ENCODE results near the gene GPATCH1. TPM values are rescaled to one million over a fixed set of nuclear protein-coding genes. Genes with fewer than 3 reads are reported as not detected.

Gene GPATCH1
- total and polyA plus RNA-seq, 9 of the 15 experiments (the other 6 are each of a cell fraction or from before 2014, with no cell fraction given): 3.7 to 9.7 (median 7.7) TPM

DNA sequence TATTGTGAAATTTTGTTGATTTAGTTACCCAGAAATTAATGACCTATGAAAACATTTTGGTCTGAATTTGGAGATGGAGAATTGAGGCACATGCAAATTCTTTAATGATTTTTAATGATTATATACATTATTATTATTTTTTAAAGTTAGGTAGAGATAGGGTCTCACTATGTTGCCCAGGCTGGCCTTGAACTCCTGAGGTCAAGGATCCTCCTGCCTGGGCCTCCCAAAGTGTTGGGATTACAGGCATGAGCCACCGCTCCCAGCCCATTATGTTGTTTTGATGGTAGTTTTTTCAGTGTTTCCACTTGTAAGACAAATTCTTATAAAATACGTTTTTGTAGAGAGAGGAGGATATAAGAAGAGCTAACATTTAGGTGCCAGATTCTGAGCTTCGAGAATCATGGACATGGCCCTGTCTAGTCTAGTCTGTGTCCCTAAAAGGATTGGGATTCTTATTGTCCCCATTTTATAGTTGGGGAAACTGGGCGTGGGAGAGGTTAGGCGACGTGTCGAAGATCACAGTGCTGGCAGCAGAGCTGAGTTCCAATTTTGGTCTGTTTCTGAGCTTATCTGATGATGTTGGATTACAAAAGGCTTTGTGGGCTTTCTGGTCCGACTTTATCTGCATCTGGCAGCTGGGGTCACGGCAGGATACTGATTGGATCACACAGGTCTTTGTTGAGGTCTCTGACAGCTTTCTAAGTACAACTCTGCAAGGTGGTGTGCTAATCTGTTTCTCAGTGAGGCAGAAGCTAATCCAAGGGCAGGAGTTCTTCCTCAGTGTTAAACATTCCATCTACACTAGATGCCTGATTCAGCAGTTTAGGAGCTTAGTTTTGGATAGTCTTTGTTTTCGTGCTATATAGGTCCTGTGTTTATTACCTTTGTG is 43.5 kb downstream of the GPATCH1 start (continued):
- TF ChIP-seq, protein P1, sequence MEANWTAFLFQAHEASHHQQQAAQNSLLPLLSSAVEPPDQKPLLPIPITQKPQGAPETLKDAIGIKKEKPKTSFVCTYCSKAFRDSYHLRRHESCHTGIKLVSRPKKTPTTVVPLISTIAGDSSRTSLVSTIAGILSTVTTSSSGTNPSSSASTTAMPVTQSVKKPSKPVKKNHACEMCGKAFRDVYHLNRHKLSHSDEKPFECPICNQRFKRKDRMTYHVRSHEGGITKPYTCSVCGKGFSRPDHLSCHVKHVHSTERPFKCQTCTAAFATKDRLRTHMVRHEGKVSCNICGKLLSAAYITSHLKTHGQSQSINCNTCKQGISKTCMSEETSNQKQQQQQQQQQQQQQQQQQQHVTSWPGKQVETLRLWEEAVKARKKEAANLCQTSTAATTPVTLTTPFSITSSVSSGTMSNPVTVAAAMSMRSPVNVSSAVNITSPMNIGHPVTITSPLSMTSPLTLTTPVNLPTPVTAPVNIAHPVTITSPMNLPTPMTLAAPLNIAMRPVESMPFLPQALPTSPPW (CRISPR knock-in tag; IDR thresholded peaks at IDR 0.05): no peak; the same call in 1 of the 2 replicates
- no peak for TF ChIP-seq U2AF1 (optimal IDR thresholded peaks at IDR 0.05; ENCODE audit: low read depth, low read length)
- TF ChIP-seq NFRKB (IDR thresholded peaks at IDR 0.05; ENCODE audit: low read depth): no peak; the same call in 1 of the 2 replicates
- no peak for TF ChIP-seq SMAD1 (IDR thresholded peaks at IDR 0.05; ENCODE audit: low read depth, low read length, partially characterized antibody)
- TF ChIP-seq TEAD2 (tag; IDR thresholded peaks at IDR 0.05): no peak
- TF ChIP-seq MCM5 (IDR thresholded peaks at IDR 0.05; ENCODE audit: low read depth): no peak
- no peak for TF ChIP-seq NR2F6 (CRISPR knock-in tag; IDR thresholded peaks at IDR 0.05)
- TF ChIP-seq, protein P2, sequence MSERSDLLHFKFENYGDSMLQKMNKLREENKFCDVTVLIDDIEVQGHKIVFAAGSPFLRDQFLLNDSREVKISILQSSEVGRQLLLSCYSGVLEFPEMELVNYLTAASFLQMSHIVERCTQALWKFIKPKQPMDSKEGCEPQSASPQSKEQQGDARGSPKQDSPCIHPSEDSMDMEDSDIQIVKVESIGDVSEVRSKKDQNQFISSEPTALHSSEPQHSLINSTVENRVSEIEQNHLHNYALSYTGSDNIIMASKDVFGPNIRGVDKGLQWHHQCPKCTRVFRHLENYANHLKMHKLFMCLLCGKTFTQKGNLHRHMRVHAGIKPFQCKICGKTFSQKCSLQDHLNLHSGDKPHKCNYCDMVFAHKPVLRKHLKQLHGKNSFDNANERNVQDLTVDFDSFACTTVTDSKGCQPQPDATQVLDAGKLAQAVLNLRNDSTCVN (CRISPR knock-in tag; IDR thresholded peaks at IDR 0.05): no peak
- TF ChIP-seq HDAC8 (tag; IDR thresholded peaks at IDR 0.05): no peak
- no peak for TF ChIP-seq DACH1 (IDR thresholded peaks at IDR 0.05; ENCODE audit: partially characterized antibody)
- TF ChIP-seq KAT2B (IDR thresholded peaks at IDR 0.05; ENCODE audit: low read depth, low read length): no peak
- TF ChIP-seq, protein P3, sequence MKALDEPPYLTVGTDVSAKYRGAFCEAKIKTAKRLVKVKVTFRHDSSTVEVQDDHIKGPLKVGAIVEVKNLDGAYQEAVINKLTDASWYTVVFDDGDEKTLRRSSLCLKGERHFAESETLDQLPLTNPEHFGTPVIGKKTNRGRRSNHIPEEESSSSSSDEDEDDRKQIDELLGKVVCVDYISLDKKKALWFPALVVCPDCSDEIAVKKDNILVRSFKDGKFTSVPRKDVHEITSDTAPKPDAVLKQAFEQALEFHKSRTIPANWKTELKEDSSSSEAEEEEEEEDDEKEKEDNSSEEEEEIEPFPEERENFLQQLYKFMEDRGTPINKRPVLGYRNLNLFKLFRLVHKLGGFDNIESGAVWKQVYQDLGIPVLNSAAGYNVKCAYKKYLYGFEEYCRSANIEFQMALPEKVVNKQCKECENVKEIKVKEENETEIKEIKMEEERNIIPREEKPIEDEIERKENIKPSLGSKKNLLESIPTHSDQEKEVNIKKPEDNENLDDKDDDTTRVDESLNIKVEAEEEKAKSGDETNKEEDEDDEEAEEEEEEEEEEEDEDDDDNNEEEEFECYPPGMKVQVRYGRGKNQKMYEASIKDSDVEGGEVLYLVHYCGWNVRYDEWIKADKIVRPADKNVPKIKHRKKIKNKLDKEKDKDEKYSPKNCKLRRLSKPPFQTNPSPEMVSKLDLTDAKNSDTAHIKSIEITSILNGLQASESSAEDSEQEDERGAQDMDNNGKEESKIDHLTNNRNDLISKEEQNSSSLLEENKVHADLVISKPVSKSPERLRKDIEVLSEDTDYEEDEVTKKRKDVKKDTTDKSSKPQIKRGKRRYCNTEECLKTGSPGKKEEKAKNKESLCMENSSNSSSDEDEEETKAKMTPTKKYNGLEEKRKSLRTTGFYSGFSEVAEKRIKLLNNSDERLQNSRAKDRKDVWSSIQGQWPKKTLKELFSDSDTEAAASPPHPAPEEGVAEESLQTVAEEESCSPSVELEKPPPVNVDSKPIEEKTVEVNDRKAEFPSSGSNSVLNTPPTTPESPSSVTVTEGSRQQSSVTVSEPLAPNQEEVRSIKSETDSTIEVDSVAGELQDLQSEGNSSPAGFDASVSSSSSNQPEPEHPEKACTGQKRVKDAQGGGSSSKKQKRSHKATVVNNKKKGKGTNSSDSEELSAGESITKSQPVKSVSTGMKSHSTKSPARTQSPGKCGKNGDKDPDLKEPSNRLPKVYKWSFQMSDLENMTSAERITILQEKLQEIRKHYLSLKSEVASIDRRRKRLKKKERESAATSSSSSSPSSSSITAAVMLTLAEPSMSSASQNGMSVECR (CRISPR knock-in tag; IDR thresholded peaks at IDR 0.05): no peak
- TF ChIP-seq SRSF3 (IDR thresholded peaks at IDR 0.05; ENCODE audit: insufficient read depth, low read length): no peak
- TF ChIP-seq MAFF (IDR thresholded peaks at IDR 0.05; ENCODE audit: low read length): peak; percentile 97
- TF ChIP-seq, protein P4, sequence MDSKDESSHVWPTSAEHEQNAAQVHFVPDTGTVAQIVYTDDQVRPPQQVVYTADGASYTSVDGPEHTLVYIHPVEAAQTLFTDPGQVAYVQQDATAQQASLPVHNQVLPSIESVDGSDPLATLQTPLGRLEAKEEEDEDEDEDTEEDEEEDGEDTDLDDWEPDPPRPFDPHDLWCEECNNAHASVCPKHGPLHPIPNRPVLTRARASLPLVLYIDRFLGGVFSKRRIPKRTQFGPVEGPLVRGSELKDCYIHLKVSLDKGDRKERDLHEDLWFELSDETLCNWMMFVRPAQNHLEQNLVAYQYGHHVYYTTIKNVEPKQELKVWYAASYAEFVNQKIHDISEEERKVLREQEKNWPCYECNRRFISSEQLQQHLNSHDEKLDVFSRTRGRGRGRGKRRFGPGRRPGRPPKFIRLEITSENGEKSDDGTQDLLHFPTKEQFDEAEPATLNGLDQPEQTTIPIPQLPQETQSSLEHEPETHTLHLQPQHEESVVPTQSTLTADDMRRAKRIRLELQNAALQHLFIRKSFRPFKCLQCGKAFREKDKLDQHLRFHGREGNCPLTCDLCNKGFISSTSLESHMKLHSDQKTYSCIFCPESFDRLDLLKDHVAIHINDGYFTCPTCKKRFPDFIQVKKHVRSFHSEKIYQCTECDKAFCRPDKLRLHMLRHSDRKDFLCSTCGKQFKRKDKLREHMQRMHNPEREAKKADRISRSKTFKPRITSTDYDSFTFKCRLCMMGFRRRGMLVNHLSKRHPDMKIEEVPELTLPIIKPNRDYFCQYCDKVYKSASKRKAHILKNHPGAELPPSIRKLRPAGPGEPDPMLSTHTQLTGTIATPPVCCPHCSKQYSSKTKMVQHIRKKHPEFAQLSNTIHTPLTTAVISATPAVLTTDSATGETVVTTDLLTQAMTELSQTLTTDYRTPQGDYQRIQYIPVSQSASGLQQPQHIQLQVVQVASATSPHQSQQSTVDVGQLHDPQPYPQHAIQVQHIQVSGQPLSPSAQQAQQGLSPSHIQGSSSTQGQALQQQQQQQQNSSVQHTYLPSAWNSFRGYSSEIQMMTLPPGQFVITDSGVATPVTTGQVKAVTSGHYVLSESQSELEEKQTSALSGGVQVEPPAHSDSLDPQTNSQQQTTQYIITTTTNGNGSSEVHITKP (IDR thresholded peaks at IDR 0.05; ENCODE audit: partially characterized antibody): no peak
- TF ChIP-seq EHMT2 (IDR thresholded peaks at IDR 0.05): no peak; the same call in 1 of the 2 replicates
- TF ChIP-seq XRCC3 (IDR thresholded peaks at IDR 0.05): no peak

Measured in K562 (cell line).